COLO829 (cell line): ENCODE data around the gene LENG8.
A peak's percentile ranks its signal among the peaks of the same experiment; 100 is the strongest.
"Not testable (repeated sequence)": the region's sequence is repeated elsewhere in the genome, so short reads cannot be mapped to it uniquely, and the experiment has no call there.

ENCODE experiments used
- DNase-seq: peaks from one replicate; pipeline ENCODE4 v3.0.0; 2012; ENCODE audit warnings: low spot score

The LENG8 gene

DNA sequence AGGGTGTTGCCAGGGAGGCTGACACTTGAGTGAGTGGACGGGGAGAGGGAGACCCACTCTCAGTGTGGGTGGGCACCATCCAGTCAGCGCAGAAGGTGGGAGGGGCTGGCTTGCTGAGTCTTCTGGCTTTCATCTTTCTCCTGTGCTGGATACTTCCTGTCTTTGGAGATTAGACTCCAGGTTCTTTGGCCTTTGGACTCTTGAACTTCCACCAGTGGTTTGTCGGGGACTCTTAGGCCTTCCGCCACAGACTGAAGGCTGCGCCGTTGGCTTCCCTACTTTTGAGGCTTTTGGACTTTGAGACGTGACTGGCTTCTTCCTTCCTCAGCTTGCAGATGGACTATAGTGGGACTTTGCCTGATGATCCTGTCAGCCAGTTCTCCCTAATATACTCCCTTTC lies 4.3 kb upstream of the LENG8 start:
- DNase-seq, result no peak

DNA sequence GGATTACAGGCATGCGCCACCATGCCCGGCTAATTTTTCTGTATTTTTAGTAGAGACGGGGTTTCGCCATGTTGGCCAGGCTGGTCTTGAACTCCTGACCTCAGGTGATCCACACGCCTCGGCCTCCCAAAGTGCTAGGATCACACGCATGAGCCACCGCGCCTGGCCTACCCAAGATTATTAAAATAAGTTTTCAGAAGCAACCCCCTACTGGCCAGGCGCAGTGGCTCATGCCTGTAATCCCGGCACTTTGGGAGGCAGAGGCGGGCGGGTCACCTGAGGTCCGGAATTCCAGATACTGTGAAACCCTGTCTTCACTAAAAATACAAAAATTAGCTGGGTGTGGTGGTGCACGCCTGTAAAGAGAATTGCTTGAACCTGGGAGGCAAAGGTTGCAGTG lies 2.6 kb upstream of the LENG8 start:
- not testable (repeated sequence) for DNase-seq

- peak; percentile 45 for DNase-seq
Measured at GRCh38 chr19:54448040-54448773, 792 bp upstream of the LENG8 start.

DNA sequence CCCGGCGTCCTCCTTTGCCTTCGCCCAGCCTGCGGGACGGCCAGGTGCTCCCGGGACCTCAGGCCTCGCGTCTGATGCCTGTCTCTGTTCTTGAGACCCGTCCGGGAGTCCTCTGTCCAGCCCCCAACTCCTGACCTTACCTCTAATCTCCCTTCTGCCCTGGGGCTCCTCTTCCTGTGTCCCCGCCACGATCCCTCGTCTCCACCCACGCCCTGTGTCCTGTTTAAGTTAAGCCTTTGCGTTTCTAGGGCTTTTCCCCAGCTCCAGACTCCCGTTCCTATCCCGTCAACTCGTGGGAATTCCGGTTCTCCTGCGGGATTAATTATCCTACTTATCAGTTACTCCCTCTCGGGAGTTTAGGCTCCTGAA lies 686 bp downstream of the LENG8 start:
- no peak for DNase-seq

GRCh38 chr19:54451331-54451871 lies 2.4 kb downstream of the LENG8 start:
- DNase-seq, result no peak

DNA sequence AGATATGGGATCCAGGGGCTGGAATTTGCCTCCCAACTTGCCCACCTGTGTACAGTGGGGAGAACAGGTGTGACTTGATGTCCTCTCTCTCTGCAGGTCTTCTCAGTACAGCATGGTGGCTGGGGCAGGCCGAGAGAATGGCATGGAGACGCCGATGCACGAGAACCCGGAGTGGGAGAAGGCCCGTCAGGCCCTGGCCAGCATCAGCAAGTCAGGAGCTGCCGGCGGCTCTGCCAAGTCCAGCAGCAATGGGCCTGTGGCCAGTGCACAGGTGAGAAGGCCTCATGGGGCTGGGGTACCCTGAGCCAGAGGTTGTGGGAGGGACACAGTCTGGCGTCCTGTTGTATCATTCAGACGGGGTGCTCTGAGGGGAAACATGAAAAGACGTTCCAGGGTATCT lies 3.0 kb downstream of the LENG8 start:
- no peak for DNase-seq

DNA sequence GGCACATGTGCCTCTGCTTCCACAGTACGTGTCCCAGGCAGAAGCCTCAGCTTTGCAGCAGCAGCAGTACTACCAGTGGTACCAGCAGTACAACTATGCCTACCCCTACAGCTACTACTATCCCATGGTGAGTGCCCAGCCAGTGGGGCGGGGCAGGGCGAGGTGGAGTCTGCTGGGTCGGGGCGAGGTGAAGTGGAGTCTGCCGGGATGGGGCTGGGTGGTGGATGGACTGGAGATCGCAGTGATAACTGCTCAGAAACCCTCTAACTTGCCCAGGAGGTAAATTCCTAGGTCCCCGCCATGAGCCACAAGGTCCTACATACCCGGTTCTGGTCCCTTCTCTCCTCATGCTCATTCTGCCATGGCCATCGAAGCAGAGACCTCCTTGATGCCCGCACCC lies 3.6 kb downstream of the LENG8 start:
- DNase-seq, result no peak

DNA sequence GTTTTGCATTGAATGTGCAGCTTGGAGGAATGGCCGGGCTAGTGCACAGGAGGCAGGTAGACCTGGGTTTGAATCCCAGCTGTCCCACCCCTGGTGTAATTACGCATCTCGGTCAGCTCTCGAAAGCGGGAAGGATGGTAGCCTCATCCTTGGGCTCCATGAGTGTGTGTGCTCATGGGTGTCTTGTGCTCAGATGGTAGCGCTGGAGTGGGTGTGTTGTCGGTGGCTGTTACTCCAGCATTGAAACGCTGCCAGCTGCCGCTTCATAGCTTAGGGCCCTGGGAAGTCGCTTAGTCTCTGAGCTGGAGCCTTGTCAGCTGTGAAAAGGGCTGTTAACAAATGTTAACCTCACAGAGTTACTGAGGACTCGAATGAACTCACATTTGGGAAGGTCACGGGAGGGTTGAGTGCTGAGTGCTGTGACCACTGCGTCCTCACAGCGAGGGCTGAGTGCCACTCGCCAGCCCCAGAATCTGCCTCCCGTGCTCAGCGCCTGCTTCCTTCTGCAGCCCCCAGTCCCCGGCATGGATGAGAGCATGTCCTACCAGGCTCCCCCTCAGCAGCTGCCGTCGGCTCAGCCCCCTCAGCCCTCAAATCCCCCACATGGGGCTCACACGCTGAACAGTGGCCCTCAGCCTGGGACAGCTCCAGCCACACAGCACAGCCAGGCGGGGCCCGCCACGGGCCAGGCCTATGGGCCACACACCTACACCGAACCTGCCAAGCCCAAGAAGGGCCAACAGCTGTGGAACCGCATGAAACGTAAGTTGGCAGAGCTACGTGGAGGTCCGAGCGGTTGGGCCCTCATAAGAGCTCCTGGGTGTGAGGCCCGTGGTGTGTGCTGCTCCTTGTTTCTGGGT lies 5.2 kb downstream of the LENG8 start:
- no peak for DNase-seq

- no peak for DNase-seq
Measured at GRCh38 chr19:54454781-54455675, 6.0 kb downstream of the LENG8 start.

- DNase-seq, result no peak
Measured at GRCh38 chr19:54455786-54456422, 6.9 kb downstream of the LENG8 start.

DNA sequence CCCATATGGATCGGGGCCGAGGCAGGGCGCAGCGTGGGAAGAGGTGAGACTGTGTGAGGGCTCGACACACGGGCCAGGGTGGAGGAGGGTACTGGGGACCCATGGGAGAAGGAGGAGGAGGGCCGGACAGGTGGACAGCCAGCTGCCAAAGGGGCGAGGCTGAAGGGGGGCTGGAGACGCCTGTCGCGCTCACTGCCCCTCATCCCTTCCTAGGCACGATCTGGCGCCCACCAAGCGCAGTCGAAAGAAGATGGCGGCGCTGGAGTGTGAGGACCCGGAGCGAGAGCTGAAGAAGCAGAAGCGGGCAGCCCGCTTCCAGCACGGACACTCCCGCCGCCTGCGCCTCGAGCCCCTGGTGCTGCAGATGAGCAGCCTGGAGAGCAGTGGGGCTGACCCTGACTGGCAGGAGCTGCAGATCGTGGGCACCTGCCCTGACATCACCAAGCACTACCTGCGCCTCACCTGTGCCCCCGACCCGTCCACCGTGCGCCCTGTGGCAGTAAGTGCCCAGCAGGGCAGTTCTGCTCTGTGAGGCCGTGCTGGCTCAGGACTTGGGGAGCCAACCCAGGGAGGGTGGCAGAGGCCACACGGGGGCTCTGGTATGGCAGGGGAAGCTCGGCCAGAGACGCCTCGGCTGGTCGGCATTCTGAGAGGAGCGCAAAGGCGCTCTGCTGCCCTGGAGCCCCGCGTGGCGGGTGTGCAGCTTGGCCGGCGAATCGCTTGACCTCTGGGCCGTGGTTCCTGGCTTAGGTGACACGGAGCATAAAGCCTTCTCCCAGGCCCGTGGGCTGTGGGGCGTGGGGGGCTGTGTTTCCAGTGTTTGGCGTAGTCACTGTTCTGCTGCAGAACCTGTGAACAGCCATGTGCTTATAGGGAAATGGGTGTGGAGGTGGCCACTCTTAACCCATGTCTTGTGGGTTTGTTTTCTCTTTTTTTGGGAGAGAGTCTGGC lies 7.7 kb downstream of the LENG8 start:
- DNase-seq, result no peak

DNA sequence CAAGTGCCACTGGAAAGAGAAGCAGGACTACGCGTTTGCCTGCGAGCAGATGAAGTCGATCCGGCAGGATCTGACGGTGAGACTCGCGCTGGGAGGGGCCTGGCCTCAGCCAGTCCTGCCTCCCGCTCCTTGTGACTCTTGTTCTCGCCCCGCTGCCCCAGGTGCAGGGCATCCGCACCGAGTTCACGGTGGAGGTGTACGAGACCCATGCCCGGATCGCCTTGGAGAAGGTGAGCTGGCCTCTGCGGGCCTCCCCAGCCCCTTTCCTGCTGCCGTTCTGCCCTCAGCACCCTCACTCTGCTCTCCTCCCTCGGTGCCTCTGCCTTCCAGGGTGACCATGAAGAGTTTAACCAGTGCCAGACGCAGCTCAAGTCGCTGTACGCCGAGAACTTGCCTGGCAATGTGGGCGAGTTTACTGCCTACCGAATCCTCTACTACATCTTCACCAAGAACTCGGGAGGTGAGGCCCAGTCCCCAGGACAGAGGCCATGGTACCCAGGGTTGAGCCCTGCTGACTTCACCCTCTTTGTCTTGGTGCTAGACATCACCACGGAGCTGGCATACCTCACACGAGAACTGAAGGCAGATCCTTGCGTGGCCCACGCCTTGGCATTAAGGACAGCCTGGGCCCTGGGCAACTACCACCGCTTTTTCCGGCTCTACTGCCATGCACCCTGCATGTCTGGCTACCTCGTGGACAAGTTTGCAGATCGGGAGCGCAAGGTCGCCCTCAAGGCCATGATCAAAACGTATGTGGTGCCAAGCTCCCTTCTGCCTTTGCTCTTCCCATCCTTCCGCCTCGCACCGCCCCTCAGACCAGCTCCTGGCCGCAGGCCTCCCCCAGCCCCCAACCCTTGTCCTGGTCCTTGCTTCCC lies 9.0 kb downstream of the LENG8 start:
- DNase-seq, result no peak

DNA sequence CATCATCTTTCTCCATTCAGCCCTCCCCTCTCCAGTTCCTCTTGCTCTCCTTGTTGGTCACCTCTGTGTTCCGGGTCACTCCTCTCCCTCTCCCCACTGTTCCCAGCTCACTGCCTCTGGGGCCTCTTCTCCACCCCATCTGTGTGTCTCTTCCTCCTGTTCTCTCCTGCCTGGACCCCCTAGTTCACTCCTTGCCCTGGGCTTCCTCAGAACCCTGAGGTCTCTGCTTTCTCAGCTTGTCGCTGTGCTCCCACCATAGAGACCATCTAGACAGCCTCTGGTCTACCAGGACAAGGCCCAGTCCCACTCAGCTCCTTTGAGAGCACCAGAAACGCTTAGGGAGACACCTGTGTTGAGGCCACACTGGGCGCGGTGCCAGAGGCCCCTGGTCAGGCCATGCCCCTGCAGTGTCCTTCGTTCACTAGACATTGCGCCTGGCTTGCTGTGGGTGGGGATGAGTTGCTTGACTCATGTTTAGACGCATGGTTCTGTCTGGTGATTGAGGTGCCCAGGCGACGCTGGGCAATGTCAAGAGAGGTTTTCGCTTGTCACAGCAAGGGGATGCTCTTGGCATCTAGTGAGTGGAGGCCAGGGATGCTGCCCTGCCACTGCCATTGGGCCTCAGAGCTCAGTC lies 9.8 kb downstream of the LENG8 start:
- no peak for DNase-seq

DNA sequence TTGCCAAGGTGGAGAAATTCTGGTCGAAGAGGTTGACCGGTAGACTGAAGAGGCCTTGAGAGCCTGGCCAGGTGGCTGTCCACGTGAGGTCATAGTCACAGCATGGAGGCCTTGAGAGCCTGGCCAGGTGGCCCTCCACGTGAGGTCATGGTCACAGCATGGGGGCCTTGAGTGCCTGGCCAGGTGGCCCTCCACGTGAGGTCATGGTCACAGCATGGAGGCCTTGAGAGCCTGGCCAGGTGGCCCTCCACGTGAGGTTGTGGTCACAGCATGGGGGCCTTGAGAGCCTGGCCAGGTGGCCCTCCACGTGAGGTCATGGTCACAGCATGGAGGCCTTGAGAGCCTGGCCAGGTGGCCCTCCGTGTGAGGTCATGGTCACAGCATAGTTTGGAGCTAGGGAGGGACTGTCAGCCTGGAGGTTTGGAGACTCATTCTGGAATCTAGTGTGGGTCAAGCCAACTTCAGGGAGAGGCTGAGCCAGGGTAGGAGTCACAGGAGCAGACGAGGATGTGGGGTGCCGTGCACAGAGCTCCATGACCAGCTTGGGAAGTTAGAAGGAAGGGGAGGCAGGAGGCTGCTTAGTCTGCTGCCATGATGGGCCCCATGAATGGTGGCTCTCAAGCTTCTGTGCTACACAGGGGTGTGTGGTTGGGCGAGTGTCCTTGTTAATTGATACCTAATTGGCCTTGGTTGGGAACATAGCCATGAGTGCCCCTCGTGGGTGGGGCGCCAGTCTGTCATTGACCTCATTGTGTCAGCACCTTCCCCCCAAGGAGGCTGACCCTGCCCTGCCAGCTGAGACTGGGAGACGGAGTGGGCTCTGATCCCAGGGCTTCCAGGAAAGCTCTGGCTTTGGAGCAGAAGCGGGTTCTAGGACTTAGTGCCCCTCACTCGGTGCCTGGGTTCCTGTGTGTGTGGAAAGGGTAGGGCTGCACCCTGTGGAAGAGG lies 10.6 kb downstream of the LENG8 start:
- no peak for DNase-seq

DNA sequence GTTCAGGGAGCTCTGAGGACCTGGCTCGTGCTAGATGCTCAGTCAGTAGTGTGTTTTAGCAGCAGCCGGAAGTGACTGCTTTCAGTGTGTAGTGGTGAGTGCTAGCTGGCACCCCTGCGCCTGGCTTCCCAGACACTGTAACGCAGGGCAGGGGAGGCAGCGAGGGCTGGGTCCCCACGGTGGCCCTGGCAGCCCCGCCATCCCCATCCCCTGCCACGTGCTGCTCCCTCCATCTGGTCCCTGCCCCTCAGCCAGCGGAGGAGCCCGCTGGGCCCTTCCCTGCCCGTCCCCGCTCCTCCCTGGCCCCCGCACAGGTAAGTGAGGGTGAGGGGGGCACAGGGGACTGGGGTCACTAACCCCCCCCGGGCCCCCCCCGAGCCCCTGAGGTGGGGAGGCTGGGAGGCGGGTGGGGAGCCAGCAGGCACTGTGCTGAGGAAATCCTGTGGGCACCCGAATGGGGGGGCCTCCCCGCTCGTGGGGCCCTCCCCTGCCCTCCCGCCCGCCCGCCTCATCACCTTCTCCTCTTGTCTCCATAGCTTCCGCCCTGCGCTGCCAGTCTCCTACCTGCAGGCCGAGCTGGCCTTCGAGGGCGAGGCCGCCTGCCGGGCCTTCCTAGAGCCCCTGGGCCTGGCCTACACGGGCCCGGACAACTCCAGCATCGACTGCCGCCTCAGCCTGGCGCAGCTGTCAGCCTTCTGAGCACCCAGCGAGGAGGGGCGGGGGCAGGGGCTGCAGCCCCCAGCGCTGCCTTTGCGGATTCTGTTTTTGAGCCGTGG lies 11.4 kb downstream of the LENG8 start:
- DNase-seq, result no peak

GRCh38 chr19:54461210-54461609 lies 12.2 kb downstream of the LENG8 start:
- no peak for DNase-seq

- DNase-seq, result no peak
Measured at GRCh38 chr19:54461613-54462012, 12.6 kb downstream of the LENG8 start.
